ENCODE data around the gene FRMD3.

DNA sequence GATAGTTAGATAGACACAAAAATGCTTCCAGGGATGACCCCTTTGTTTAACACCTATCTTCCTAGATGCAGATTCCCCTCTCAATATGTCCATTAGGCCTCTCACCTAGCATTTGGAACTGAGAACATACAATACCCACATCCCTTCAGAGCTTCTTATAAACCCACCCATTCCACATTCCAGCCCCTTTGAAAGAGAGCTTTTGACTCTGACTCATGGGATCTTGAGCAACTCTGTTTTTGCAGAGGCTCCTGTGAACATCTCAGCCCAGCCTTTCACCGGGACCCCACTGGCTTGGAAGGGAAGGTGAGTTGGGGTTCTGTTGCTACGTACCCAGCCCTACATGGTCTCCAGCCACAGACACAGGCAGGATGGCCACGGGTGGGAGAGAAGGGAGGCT lies 195.5 kb downstream of the FRMD3 start:
- TF ChIP-seq POLR2A (IDR thresholded peaks at IDR 0.05) (no peak), CTCF (IDR thresholded peaks at IDR 0.05 in 8 of 11, conservative IDR thresholded peaks at IDR 0.05 in 3 of 11) (no peak)
